Endodermal cell (in vitro differentiated cells): ENCODE results near the gene TESMIN. TPM values are rescaled to one million over a fixed set of nuclear protein-coding genes. Genes with fewer than 3 reads are reported as not detected.

Experiments
- DNase-seq: peaks from one replicate; pipeline ENCODE4 v3.0.0-alpha.2; 2017
- H3K27ac ChIP-seq: 2 replicates; pipeline ENCODE4 v1.5.1; 2013; ENCODE audit warnings: mild to moderate bottlenecking, low read depth, low read length, moderate library complexity
- H3K27me3 ChIP-seq: 2 replicates; pipeline ENCODE4 v1.6.1; 2013; ENCODE audit warnings: mild to moderate bottlenecking, low read length, moderate library complexity; ENCODE audit not compliant: insufficient read depth, control insufficient read depth, poor library complexity, severe bottlenecking
- H3K36me3 ChIP-seq: 2 replicates; pipeline ENCODE4 v1.7.0; 2013; ENCODE audit warnings: mild to moderate bottlenecking, low read length, moderate library complexity; ENCODE audit not compliant: control insufficient read depth, insufficient read depth
- H3K4me1 ChIP-seq: one replicate; pipeline ENCODE4 v1.7.0; 2013; ENCODE audit warnings: low read length; ENCODE audit not compliant: control insufficient read depth, insufficient read depth
- H3K4me3 ChIP-seq: 2 replicates; pipeline ENCODE4 v1.5.1; 2013; ENCODE audit warnings: mild to moderate bottlenecking, low read length, moderate library complexity
- H3K9ac ChIP-seq: 2 replicates; pipeline ENCODE4 v1.6.1; 2013; ENCODE audit warnings: mild to moderate bottlenecking, low read length, moderate library complexity; ENCODE audit not compliant: poor library complexity, severe bottlenecking; ENCODE audit errors: extremely low read depth
- H3K9me3 ChIP-seq: 2 replicates; pipeline ENCODE4 v1.6.1; 2013; ENCODE audit warnings: mild to moderate bottlenecking, low read length, moderate library complexity; ENCODE audit not compliant: control insufficient read depth
- H3K27ac Mint-ChIP-seq: 2 replicates; pipeline ENCODE4 v1.8.0; 2020; ENCODE audit warnings: mixed read lengths
- H3K27me3 Mint-ChIP-seq: 2 replicates; pipeline ENCODE4 v1.8.0; 2021; ENCODE audit warnings: mild to moderate bottlenecking, mixed read lengths; ENCODE audit not compliant: insufficient read depth
- H3K36me3 Mint-ChIP-seq: 2 replicates; pipeline ENCODE4 v1.8.0; 2020; ENCODE audit warnings: low read depth, mixed read lengths
- H3K4me1 Mint-ChIP-seq: 2 replicates; pipeline ENCODE4 v1.8.0; 2020; ENCODE audit warnings: mixed read lengths
- H3K4me3 Mint-ChIP-seq: 2 replicates; pipeline ENCODE4 v1.8.0; 2020; ENCODE audit warnings: mild to moderate bottlenecking, moderate library complexity, mixed read lengths
- H3K9me3 Mint-ChIP-seq: 2 replicates; pipeline ENCODE4 v1.8.0; 2020; ENCODE audit warnings: mild to moderate bottlenecking, mixed read lengths
- CTCF ChIP-seq: fragments of 200-600 bp; sonication (generic); conservative IDR thresholded peaks from 2 replicates; pipeline ENCODE4 v1.5.0; 2021; ENCODE audit warnings: antibody characterized with exemption, mild to moderate bottlenecking
- WGBS, 2 experiments: methylation state at CpG; one replicate each; pipeline versions ENCODE4 v1.1.5 to v1.1.7; 2013; ENCODE audit warnings: missing lambda C conversion rate in 2 of 2, mixed read lengths in 1 of 2; ENCODE audit not compliant: insufficient coverage in 1 of 2, insufficient read length in 1 of 2; 5-methylcytosine and 5-hydroxymethylcytosine counted together
- total RNA-seq, 2 donors: library from RNA; stranded (reverse); fragmentation: NEBNext Ultra II Directional in 1 of 2; extraction: Animal tissue kit (Norgen Biotek cat#: 25700) in 1 of 2; gene quantifications; 2 replicates in 1 of 2; 3 replicates in 1 of 2; pipeline ENCODE4 v1.2.1, GENCODE V29; 2021

The TESMIN gene
- total RNA-seq, 2 donors from 2014 or later = 53.7 to 68.8 TPM

DNA sequence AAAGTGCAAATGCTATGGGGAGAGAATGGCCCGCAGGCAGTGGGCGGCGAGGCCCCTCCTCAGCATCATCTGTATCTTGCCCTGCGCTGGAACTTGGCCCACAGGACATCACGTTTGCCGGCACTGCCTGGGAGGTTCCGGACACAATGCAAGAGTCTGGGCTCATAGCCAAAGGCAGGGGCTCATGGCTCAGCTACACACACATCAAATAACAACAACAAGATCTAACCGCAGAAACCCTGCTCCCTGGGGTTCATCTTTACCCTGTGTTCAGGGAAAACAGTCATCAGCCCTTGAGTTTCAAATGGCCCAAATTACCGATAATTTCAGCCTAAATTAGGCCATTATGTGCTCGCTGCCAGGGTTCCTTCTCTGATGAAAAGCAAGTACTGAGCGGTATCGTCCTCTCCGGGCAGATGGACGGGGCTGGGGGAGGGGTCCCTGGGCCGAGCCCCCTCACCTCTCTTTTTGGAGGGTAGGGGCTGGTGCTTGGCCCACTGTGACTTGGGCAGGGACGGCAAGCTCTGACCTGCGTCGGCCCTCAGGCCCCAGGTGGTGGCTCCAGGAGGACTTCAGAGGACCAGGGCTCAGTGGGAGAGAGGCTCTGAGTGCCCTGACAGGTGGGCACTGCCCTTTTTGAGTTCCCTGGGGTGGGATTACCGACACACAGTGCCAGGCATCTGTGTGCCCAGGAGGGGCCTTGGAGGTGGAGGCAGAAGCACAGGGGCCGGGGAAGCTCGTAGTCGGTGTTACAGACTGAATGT is 92.0 kb downstream of the TESMIN start:
- 81 to 89% methylated on average over 11 to 22 of the region's 22 CpGs for WGBS, 2 experiments
- H3K9me3 Mint-ChIP-seq = peaks cover 16% of the 10 kb centered on the region

GRCh38 chr11:68658661-68659060 is 92.7 kb downstream of the TESMIN start:
- WGBS, 2 experiments = 93 to 94% methylated on average over 12 to 13 of the region's 13 CpGs

More for the DNA sequence above, 92.0 kb downstream of the TESMIN start:
- Histone ChIP-seq H3K27me3 (no peaks in the 10 kb centered on the region), H3K36me3 (no peaks in the 10 kb centered on the region), H3K4me1 (no peaks in the 10 kb centered on the region), H3K9me3 (peaks cover 10% of the 10 kb centered on the region), H3K27ac (no peak overlapping the region), H3K9ac (no peak overlapping the region), H3K4me3 (no peak overlapping the region)
- DNase-seq = no peak
- Mint-ChIP-seq H3K27ac (no peak overlapping the region), H3K4me1 (no peaks in the 10 kb centered on the region), H3K4me3 (no peak overlapping the region), H3K36me3 (no peaks in the 10 kb centered on the region), H3K27me3 (peaks cover 4% of the 10 kb centered on the region)
- no peak for TF ChIP-seq CTCF

GRCh38 chr11:68658097-68658496 is 93.2 kb downstream of the TESMIN start:
- H3K36me3 ChIP-seq = no peaks in the 10 kb centered on the region
- H3K9me3 Mint-ChIP-seq = peaks cover 16% of the 10 kb centered on the region
- no peak for TF ChIP-seq CTCF
- DNase-seq = no peak
- no peak overlapping the region for H3K4me3 ChIP-seq
- H3K27me3 Mint-ChIP-seq = peaks cover 4% of the 10 kb centered on the region
- no peaks in the 10 kb centered on the region for H3K27me3 ChIP-seq
- 75 to 94% methylated on average over 8 of the region's 8 CpGs for WGBS, 2 experiments
- H3K4me1 ChIP-seq = no peaks in the 10 kb centered on the region
- no peak overlapping the region for H3K4me3 Mint-ChIP-seq
- no peak overlapping the region for H3K27ac Mint-ChIP-seq
- H3K36me3 Mint-ChIP-seq = no peaks in the 10 kb centered on the region
- no peak overlapping the region for H3K9ac ChIP-seq
- no peaks in the 10 kb centered on the region for H3K4me1 Mint-ChIP-seq
- H3K9me3 ChIP-seq = peaks cover 10% of the 10 kb centered on the region
- H3K27ac ChIP-seq = no peak overlapping the region

More at GRCh38 chr11:68658661-68659060, 92.7 kb downstream of the TESMIN start:
- H3K4me1 ChIP-seq = no peaks in the 10 kb centered on the region
- peaks cover 10% of the 10 kb centered on the region for H3K9me3 ChIP-seq
- peaks cover 4% of the 10 kb centered on the region for H3K27me3 Mint-ChIP-seq
- H3K4me1 Mint-ChIP-seq = no peaks in the 10 kb centered on the region
- DNase-seq = no peak
- no peak overlapping the region for H3K4me3 Mint-ChIP-seq
- no peak overlapping the region for H3K4me3 ChIP-seq
- no peaks in the 10 kb centered on the region for H3K27me3 ChIP-seq
- no peak overlapping the region for H3K9ac ChIP-seq
- TF ChIP-seq CTCF = no peak
- no peaks in the 10 kb centered on the region for H3K36me3 ChIP-seq
- no peak overlapping the region for H3K27ac ChIP-seq
- H3K9me3 Mint-ChIP-seq = peaks cover 16% of the 10 kb centered on the region
- no peak overlapping the region for H3K27ac Mint-ChIP-seq
- no peaks in the 10 kb centered on the region for H3K36me3 Mint-ChIP-seq

Other genes starting within 250 kb of the TESMIN start
- 100 to 1,000 TPM in 1 of 2 donors, 10 to 100 TPM in 1; 98.9 to 166 TPM for gene GAL, start 67.0 kb downstream of the TESMIN start, total RNA-seq
- 1 to 10 TPM; 3.3 to 7.3 TPM for gene CPT1A, start 90.4 kb upstream of the TESMIN start, total RNA-seq
- gene MRPL21, start 152.3 kb upstream of the TESMIN start, total RNA-seq = 10 to 100 TPM; 63.8 to 64.9 TPM
- 10 to 100 TPM; 23.9 to 28.3 TPM for gene IGHMBP2, start 152.4 kb upstream of the TESMIN start, total RNA-seq
- not detected for gene MRGPRD, start 229.5 kb upstream of the TESMIN start, total RNA-seq